Fibroblast of lung (primary cell): Measurements from ENCODE around the gene ARL5C.

Source experiments
- CTCF ChIP-seq, 2 donors: IDR thresholded peaks in 1 of 2; conservative IDR thresholded peaks in 1 of 2; 1 replicate in 1 of 2; 2 replicates in 1 of 2; pipeline ENCODE4 v1.5.1; 2011 to 2012; ENCODE audit warnings: low read length in 2 of 2, control low read depth in 1 of 2, inconsistent platforms in 1 of 2, low read depth in 1 of 2, mild to moderate bottlenecking in 1 of 2
- EZH2 ChIP-seq: IDR thresholded peaks from 2 replicates; pipeline ENCODE4 v1.5.1; 2012; ENCODE audit warnings: low read length, control low read depth, mild to moderate bottlenecking; ENCODE audit errors: missing control alignments

- TF ChIP-seq CTCF (conservative IDR thresholded peaks at IDR 0.05 in 1 of 2, IDR thresholded peaks at IDR 0.05 in 1 of 2; ENCODE audit: low read depth in 1 of 2, low read length in 2 of 2) (no peak), EZH2 (no peak)
Observed at GRCh38 chr17:39156491-39156890, 9.5 kb downstream of the ARL5C start.
